Liver (tissue), 9 donors: ENCODE measurements around the gene BACH2. TPM values are rescaled to one million over a fixed set of nuclear protein-coding genes. Genes with fewer than 3 reads are reported as not detected.
"Not testable (repeated sequence)": the region's sequence is repeated elsewhere in the genome, so short reads cannot be mapped to it uniquely, and the experiment has no call there.

ENCODE experiments used
- DNase-seq: peaks from one replicate; pipeline ENCODE4 v3.0.0-alpha.2; 2017; ENCODE audit warnings: low spot score
- H3K27ac ChIP-seq, 2 donors: one replicate each; pipeline ENCODE4 v1.7.0; 2013; ENCODE audit warnings: inconsistent platforms in 2 of 2, low read length in 2 of 2, control low read depth in 1 of 2, low read depth in 1 of 2, mild to moderate bottlenecking in 1 of 2
- H3K27me3 ChIP-seq, 4 donors: one replicate each; pipeline versions ENCODE4 v1.6.1 to v1.7.0; 2013; ENCODE audit warnings: low read length in 3 of 4, inconsistent platforms in 1 of 4, mild to moderate bottlenecking in 1 of 4, moderate library complexity in 1 of 4; ENCODE audit not compliant: control insufficient read depth in 4 of 4, insufficient read depth in 4 of 4
- H3K36me3 ChIP-seq, 4 donors: one replicate each; pipeline versions ENCODE4 v1.6.1 to v1.7.0; 2013; ENCODE audit warnings: low read length in 3 of 4, mild to moderate bottlenecking in 3 of 4, low read depth in 1 of 4, moderate library complexity in 1 of 4; ENCODE audit not compliant: control insufficient read depth in 4 of 4, insufficient read depth in 3 of 4
- H3K4me1 ChIP-seq, 4 donors: one replicate each; pipeline versions ENCODE4 v1.6.1 to v1.7.0; 2013; ENCODE audit warnings: low read length in 3 of 4, mild to moderate bottlenecking in 3 of 4, moderate library complexity in 1 of 4; ENCODE audit not compliant: control insufficient read depth in 4 of 4, insufficient read depth in 4 of 4
- H3K4me3 ChIP-seq, 3 donors: one replicate each; pipeline versions ENCODE4 v1.6.1 to v1.7.0; 2013; ENCODE audit warnings: low read length in 3 of 3, control low read depth in 1 of 3, low read depth in 1 of 3, mild to moderate bottlenecking in 1 of 3
- H3K9ac ChIP-seq, 2 donors: one replicate each; pipeline ENCODE4 v1.7.0; 2013; ENCODE audit warnings: low read length in 2 of 2, mild to moderate bottlenecking in 2 of 2, moderate library complexity in 2 of 2, control low read depth in 1 of 2, low read depth in 1 of 2
- H3K9me3 ChIP-seq, 4 donors: one replicate each; pipeline versions ENCODE4 v1.6.1 to v1.7.0; 2013; ENCODE audit warnings: low read length in 3 of 4; ENCODE audit not compliant: control insufficient read depth in 4 of 4
- ATF3 ChIP-seq: IDR thresholded peaks from 2 replicates; pipeline ENCODE4 v1.6.1; 2016; ENCODE audit warnings: antibody characterized with exemption
- CTCF ChIP-seq: fragments of 150-350 bp; IDR thresholded peaks from 2 replicates; pipeline ENCODE4 v1.5.1; 2017; ENCODE audit warnings: improper control_type of control experiment, low read depth, low read length; ENCODE audit not compliant: missing input control
- EGR1 ChIP-seq, 2 donors: IDR thresholded peaks; 2 replicates each; pipeline ENCODE4 v1.6.1; 2016 to 2018; ENCODE audit warnings: antibody characterized with exemption in 2 of 2, low read depth in 2 of 2
- FOXA1 ChIP-seq: IDR thresholded peaks from 2 replicates; pipeline ENCODE4 v1.6.1; 2016; ENCODE audit warnings: antibody characterized with exemption
- FOXA2 ChIP-seq: IDR thresholded peaks from 2 replicates; pipeline ENCODE4 v1.6.1; 2016; ENCODE audit warnings: antibody characterized with exemption
- GABPA ChIP-seq, 2 donors: IDR thresholded peaks in 1 of 2; conservative IDR thresholded peaks in 1 of 2; 2 replicates each; pipeline ENCODE4 v1.6.1; 2016; ENCODE audit warnings: antibody characterized with exemption in 2 of 2, mild to moderate bottlenecking in 1 of 2, moderate library complexity in 1 of 2
- HNF4A ChIP-seq, 2 donors: conservative IDR thresholded peaks; 2 replicates each; pipeline ENCODE4 v1.6.1; 2016; ENCODE audit warnings: antibody characterized with exemption in 2 of 2, mild to moderate bottlenecking in 2 of 2
- HNF4G ChIP-seq: IDR thresholded peaks from 2 replicates; pipeline ENCODE4 v1.6.1; 2016; ENCODE audit warnings: antibody characterized with exemption
- JUND ChIP-seq, 2 donors: IDR thresholded peaks; 2 replicates each; pipeline ENCODE4 v1.6.1; 2016; ENCODE audit warnings: antibody characterized with exemption in 2 of 2
- MAX ChIP-seq: IDR thresholded peaks from 2 replicates; pipeline ENCODE4 v1.6.1; 2016; ENCODE audit warnings: antibody characterized with exemption
- NR2F2 ChIP-seq: IDR thresholded peaks from 2 replicates; pipeline ENCODE4 v1.6.1; 2016; ENCODE audit warnings: antibody characterized with exemption
- RAD21 ChIP-seq, 2 donors: IDR thresholded peaks; 2 replicates each; pipeline ENCODE4 v1.6.1; 2016; ENCODE audit warnings: antibody characterized with exemption in 2 of 2, mild to moderate bottlenecking in 2 of 2
- REST ChIP-seq: IDR thresholded peaks from 2 replicates; pipeline ENCODE4 v1.6.1; 2016; ENCODE audit warnings: antibody characterized with exemption, mild to moderate bottlenecking
- RXRA ChIP-seq, 2 donors: IDR thresholded peaks; 2 replicates each; pipeline ENCODE4 v1.6.1; 2017 to 2018; ENCODE audit warnings: antibody characterized with exemption in 2 of 2, mild to moderate bottlenecking in 1 of 2
- SP1 ChIP-seq: IDR thresholded peaks from 2 replicates; pipeline ENCODE4 v1.6.1; 2018; ENCODE audit warnings: antibody characterized with exemption, mild to moderate bottlenecking
- TAF1 ChIP-seq: conservative IDR thresholded peaks from 2 replicates; pipeline ENCODE4 v1.6.1; 2016; ENCODE audit warnings: antibody characterized with exemption, mild to moderate bottlenecking
- YY1 ChIP-seq: IDR thresholded peaks from 2 replicates; pipeline ENCODE4 v1.6.1; 2016; ENCODE audit warnings: antibody characterized with exemption, mild to moderate bottlenecking
- ZBTB33 ChIP-seq: IDR thresholded peaks from 2 replicates; pipeline ENCODE4 v1.6.1; 2016; ENCODE audit warnings: antibody characterized with exemption
- WGBS: extraction: QIAGEN DNeasy Blood & Tissue Kit; methylation state at CpG from one replicate; pipeline ENCODE4 v1.1.7; 2013; 5-methylcytosine and 5-hydroxymethylcytosine counted together
- polyA plus RNA-seq, 2 donors: library from polyadenylated mRNA; stranded (reverse) in 1 of 2; unstranded in 1 of 2; fragments of 200-250 nt in 1 of 2; fragments of >200 nt in 1 of 2; fragmentation: Nextera tagmentation in 1 of 2; extraction: Ambion mirVana in 1 of 2; gene quantifications; one replicate each; pipeline versions ENCODE4 v1.2.1 to v1.2.3, GENCODE V29; 2013 to 2015
- total RNA-seq, 2 donors: library from RNA; depleted of rRNA; stranded (reverse); fragments of >200 nt; gene quantifications; one replicate each; pipeline ENCODE4 v1.2.3, GENCODE V29; 2014
- donor health status: healthy.
- donor health status: healthy.
- donor health status: healthy.
- donor health status: healthy.
- donor health status: healthy.

BACH2 gene
- total and polyA plus RNA-seq, 4 donors, result 1.9 to 3.7 (median 1.9) TPM

GRCh38 chr6:90062051-90062450 lies 234.6 kb downstream of the BACH2 start:
- Histone ChIP-seq H3K27ac (no peak overlapping the region), H3K9ac (no peak overlapping the region), H3K27me3 (no peaks in the 10 kb centered on the region), H3K4me3 (no peak overlapping the region), H3K9me3 (no peaks in the 10 kb centered on the region), H3K4me1 (no peaks in the 10 kb centered on the region), H3K36me3 (no peaks in the 10 kb centered on the region)
- no peak for TF ChIP-seq FOXA1
- TF ChIP-seq GABPA (IDR thresholded peaks at IDR 0.05 in 1 of 2, conservative IDR thresholded peaks at IDR 0.05 in 1 of 2), result no peak
- no peak for TF ChIP-seq YY1
- no peak for TF ChIP-seq TAF1
- no peak for TF ChIP-seq ATF3
- TF ChIP-seq JUND (IDR thresholded peaks at IDR 0.05), result no peak
- TF ChIP-seq RAD21 (IDR thresholded peaks at IDR 0.05), result no peak
- no peak for TF ChIP-seq ZBTB33
- no peak for TF ChIP-seq NR2F2
- TF ChIP-seq REST, result no peak
- TF ChIP-seq CTCF, result no peak
- TF ChIP-seq MAX, result no peak
- TF ChIP-seq FOXA2, result no peak
- no peak for TF ChIP-seq HNF4A (conservative IDR thresholded peaks at IDR 0.05)
- TF ChIP-seq SP1, result no peak
- TF ChIP-seq EGR1 (IDR thresholded peaks at IDR 0.05; ENCODE audit: low read depth in 2 of 2), result no peak
- no peak for TF ChIP-seq HNF4G
- TF ChIP-seq RXRA (IDR thresholded peaks at IDR 0.05), result no peak
- 76% methylated on average over 4 of the region's 4 CpGs for WGBS
- DNase-seq, result no peak

GRCh38 chr6:90059178-90059577 lies 237.5 kb downstream of the BACH2 start:
- H3K9ac ChIP-seq, H3K36me3 ChIP-seq, DNase-seq, H3K27ac ChIP-seq, H3K4me3 ChIP-seq, H3K27me3 ChIP-seq, H3K9me3 ChIP-seq, H3K4me1 ChIP-seq: not testable (repeated sequence)
- 84% methylated on average over 3 of the region's 3 CpGs for WGBS

- 92% methylated on average over 1 of the region's 1 CpG for WGBS
- not testable (repeated sequence) for H3K27me3 ChIP-seq
Observed at GRCh38 chr6:90055924-90056323, 240.7 kb downstream of the BACH2 start.

GRCh38 chr6:90054193-90054592 lies 242.4 kb downstream of the BACH2 start:
- DNase-seq, H3K4me3 ChIP-seq, H3K27ac ChIP-seq, H3K4me1 ChIP-seq, H3K27me3 ChIP-seq, H3K36me3 ChIP-seq, H3K9ac ChIP-seq, H3K9me3 ChIP-seq: not testable (repeated sequence)
- 91% methylated on average over 12 of the region's 12 CpGs for WGBS

More at GRCh38 chr6:90055924-90056323, 240.7 kb downstream of the BACH2 start:
- H3K4me3 ChIP-seq, H3K36me3 ChIP-seq, H3K9me3 ChIP-seq, H3K4me1 ChIP-seq, DNase-seq, H3K27ac ChIP-seq, H3K9ac ChIP-seq: not testable (repeated sequence)
